Upper lobe of right lung (tissue), 1 donor: ENCODE results near the gene TNFAIP8. TPM values are rescaled to one million over a fixed set of nuclear protein-coding genes. Genes with fewer than 3 reads are reported as not detected.

ENCODE experiments used
- ATAC-seq: fragments of 200-7000 bp; cut with Tn5 transposase; one replicate; pipeline ENCODE4 v1.9.1; 2020; ENCODE audit warnings: mild to moderate bottlenecking, moderate library complexity
- DNase-seq: peaks from one replicate; pipeline ENCODE4 v3.0.0-alpha.2; 2020
- H3K27ac ChIP-seq: fragments of 200-600 bp; one replicate; pipeline ENCODE4 v1.8.0; 2022
- H3K27me3 ChIP-seq: fragments of 200-600 bp; one replicate; pipeline ENCODE4 v1.8.0; 2022; ENCODE audit warnings: mild to moderate bottlenecking
- H3K36me3 ChIP-seq: fragments of 200-600 bp; one replicate; pipeline ENCODE4 v1.8.0; 2022
- H3K4me1 ChIP-seq: fragments of 200-600 bp; one replicate; pipeline ENCODE4 v1.8.0; 2022
- H3K4me3 ChIP-seq: fragments of 200-600 bp; one replicate; pipeline ENCODE4 v1.8.0; 2022; ENCODE audit warnings: mild to moderate bottlenecking
- H3K9me3 ChIP-seq: fragments of 200-600 bp; one replicate; pipeline ENCODE4 v1.8.0; 2022
- CTCF ChIP-seq: fragments of 200-600 bp; IDR thresholded peaks from one replicate; pipeline ENCODE4 v1.8.0; 2022; ENCODE audit warnings: antibody characterized with exemption
- intact Hi-C: fragments of 100-400 bp; cut with DNase I; formaldehyde crosslinking; loops from one replicate; pipeline ENCODE4 v1.11.0; 2022
- total RNA-seq: library from RNA; stranded (reverse); fragmentation: NEBNext Ultra II Directional; extraction: Animal tissue kit (Norgen Biotek cat#: 25700); gene quantifications from one replicate; pipeline ENCODE4 v1.2.1, GENCODE V29; 2021
- donor health status: DM: no; HTN: yes; CAD: no; lungs with severe emphysema.

TNFAIP8 gene
- total RNA-seq, 1 donor from 2014 or later, result 22.4 TPM

- no peak for DNase-seq
Observed at GRCh38 chr5:119370486-119370885, 14.7 kb downstream of the TNFAIP8 start.

GRCh38 chr5:119371146-119371545 lies 15.3 kb downstream of the TNFAIP8 start:
- Histone ChIP-seq H3K4me3 (no peak overlapping the region), H3K4me1 (peaks cover 18% of the 10 kb centered on the region), H3K36me3 (no peaks in the 10 kb centered on the region), H3K9me3 (no peaks in the 10 kb centered on the region), H3K27me3 (no peaks in the 10 kb centered on the region), H3K27ac (no peak overlapping the region)
- TF ChIP-seq CTCF, result no peak
- DNase-seq, result no peak
- no peak for ATAC-seq
- intact Hi-C loops, result no loop called here

More at GRCh38 chr5:119370486-119370885, 14.7 kb downstream of the TNFAIP8 start:
- Histone ChIP-seq H3K4me3 (no peak overlapping the region), H3K27me3 (no peaks in the 10 kb centered on the region), H3K27ac (no peak overlapping the region), H3K36me3 (no peaks in the 10 kb centered on the region), H3K4me1 (peaks cover 25% of the 10 kb centered on the region), H3K9me3 (no peaks in the 10 kb centered on the region)
- intact Hi-C loops, result no loop called here
- no peak for TF ChIP-seq CTCF
- ATAC-seq, result no peak

- DNase-seq, result no peak
- ATAC-seq, result no peak
- intact Hi-C loops, result no loop called here
Observed at GRCh38 chr5:119373449-119373858, 17.6 kb downstream of the TNFAIP8 start.

GRCh38 chr5:119374901-119375300 lies 19.1 kb downstream of the TNFAIP8 start:
- ATAC-seq, result no peak
- TF ChIP-seq CTCF, result no peak
- Histone ChIP-seq H3K27me3 (no peaks in the 10 kb centered on the region), H3K9me3 (no peaks in the 10 kb centered on the region), H3K27ac (no peak overlapping the region), H3K36me3 (no peaks in the 10 kb centered on the region), H3K4me3 (no peak overlapping the region), H3K4me1 (peaks cover 10% of the 10 kb centered on the region)
- no peak for DNase-seq
- intact Hi-C loops, result no loop called here

More at GRCh38 chr5:119373449-119373858, 17.6 kb downstream of the TNFAIP8 start:
- Histone ChIP-seq H3K4me3 (no peak overlapping the region), H3K9me3 (no peaks in the 10 kb centered on the region), H3K27ac (no peak overlapping the region), H3K4me1 (peaks cover 3% of the 10 kb centered on the region), H3K27me3 (no peaks in the 10 kb centered on the region), H3K36me3 (no peaks in the 10 kb centered on the region)
- no peak for TF ChIP-seq CTCF

- intact Hi-C loops, result no loop called here
- H3K27ac ChIP-seq, result no peak overlapping the region
- H3K4me1 ChIP-seq, result peaks cover 10% of the 10 kb centered on the region
- H3K9me3 ChIP-seq, result no peaks in the 10 kb centered on the region
- no peak for TF ChIP-seq CTCF
- DNase-seq, result no peak
- no peaks in the 10 kb centered on the region for H3K27me3 ChIP-seq
- no peaks in the 10 kb centered on the region for H3K36me3 ChIP-seq
- H3K4me3 ChIP-seq, result no peak overlapping the region
- ATAC-seq, result no peak
Observed at GRCh38 chr5:119377066-119377465, 21.2 kb downstream of the TNFAIP8 start.

GRCh38 chr5:119378075-119378700 lies 22.4 kb downstream of the TNFAIP8 start:
- H3K4me3 ChIP-seq, result no peak overlapping the region
- DNase-seq, result no peak
- H3K36me3 ChIP-seq, result no peaks in the 10 kb centered on the region
- ATAC-seq, result no peak
- no peak overlapping the region for H3K27ac ChIP-seq
- no peaks in the 10 kb centered on the region for H3K27me3 ChIP-seq
- TF ChIP-seq CTCF, result no peak
- no peaks in the 10 kb centered on the region for H3K9me3 ChIP-seq
- intact Hi-C loops, result no loop called here
- peaks cover 10% of the 10 kb centered on the region for H3K4me1 ChIP-seq
